CD4-positive, alpha-beta T cell treated with Interleukin-17A for 4 hours (primary cell): ENCODE data around the gene SLC48A1.
"Not testable (repeated sequence)": the region's sequence is repeated elsewhere in the genome, so short reads cannot be mapped to it uniquely, and the experiment has no call there.

Source experiments
- DNase-seq: peaks from one replicate; pipeline ENCODE4 v3.0.0-alpha.2; 2020; ENCODE audit warnings: mixed read lengths

Gene SLC48A1

DNA sequence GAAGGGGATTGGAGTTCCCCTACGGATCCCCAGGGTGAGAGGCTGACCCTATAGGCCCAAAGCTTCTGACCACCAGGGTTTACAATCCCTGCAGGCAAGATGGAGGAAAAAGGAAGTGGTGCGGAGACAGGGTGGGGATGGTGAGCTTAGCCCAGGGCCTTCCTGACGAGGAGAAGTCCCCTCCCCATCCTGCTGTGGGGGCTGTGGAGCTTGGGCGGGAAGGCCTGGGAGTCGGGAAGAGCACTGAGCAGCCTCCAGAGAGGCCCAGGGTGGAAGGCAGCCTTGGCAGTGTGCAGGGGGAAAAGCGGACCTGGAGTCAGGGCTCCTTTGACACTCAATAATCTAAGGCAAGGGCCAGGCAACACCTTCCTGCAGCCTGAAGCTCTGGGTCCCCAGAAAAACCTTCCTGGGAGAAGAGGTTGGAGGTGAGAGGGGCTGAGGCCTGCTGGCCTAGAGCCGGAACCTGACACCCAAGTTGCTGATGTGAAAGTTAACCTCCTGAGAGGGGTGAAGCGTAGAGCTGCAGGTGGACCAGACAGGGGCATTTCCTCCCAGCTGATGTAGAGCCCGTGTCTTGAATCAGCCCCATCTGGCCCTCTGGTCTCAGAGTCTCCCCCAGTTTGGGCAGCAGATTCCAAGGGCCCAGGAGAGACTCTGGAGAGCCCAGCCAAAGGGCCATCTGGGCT, 40.6 kb downstream of the SLC48A1 start:
- peak; percentile 34 for DNase-seq

DNA sequence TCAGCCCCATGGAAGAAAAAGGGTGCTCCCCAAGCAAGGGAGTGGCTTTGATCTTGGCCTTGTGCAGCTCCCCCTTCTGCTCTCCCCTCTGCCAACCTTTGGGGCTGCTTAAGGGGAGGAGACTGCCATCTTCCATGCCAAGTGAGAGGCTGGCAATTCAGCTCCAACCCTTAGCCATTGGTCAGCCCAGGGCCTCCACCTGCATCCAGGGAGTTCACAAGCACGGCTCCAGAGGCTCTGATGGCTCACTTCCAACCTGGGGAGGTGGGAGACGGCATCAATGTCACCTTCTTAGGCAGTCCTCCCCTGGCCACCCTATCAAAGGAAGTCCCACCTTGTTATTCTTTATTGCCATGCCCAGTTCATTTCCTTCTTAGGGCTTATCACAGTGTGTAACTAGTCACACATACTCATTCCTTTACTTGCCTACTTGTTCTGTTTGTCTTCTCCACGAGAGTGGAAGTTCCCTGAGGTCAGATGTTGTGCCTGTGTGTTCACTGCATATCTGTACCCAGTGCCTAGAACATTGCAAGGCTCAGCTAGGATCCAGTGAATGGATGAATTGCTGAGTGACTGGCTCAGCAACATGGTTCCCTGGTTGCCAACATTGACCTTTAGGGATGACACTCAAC, 41.6 kb downstream of the SLC48A1 start:
- no peak for DNase-seq

DNA sequence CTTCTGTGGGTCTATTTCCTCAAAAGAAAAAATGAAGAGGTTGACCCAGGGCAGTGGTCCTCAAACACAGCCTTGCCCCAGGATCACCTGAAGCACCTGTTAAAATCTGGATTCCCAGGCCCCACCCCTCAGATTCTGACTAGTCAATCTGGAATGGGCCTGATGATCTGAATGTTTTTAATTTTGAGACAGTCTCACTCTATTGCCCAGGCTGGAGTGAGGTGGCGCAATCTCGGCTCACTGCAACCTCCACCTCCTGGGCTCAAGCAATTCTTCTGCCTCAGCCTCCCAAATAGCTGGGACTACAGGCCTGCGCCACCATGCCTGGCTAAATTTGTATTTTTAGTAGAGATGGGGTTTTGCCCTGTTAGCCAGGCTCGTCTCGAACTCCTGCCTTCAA, 42.4 kb downstream of the SLC48A1 start:
- DNase-seq, result not testable (repeated sequence)

DNA sequence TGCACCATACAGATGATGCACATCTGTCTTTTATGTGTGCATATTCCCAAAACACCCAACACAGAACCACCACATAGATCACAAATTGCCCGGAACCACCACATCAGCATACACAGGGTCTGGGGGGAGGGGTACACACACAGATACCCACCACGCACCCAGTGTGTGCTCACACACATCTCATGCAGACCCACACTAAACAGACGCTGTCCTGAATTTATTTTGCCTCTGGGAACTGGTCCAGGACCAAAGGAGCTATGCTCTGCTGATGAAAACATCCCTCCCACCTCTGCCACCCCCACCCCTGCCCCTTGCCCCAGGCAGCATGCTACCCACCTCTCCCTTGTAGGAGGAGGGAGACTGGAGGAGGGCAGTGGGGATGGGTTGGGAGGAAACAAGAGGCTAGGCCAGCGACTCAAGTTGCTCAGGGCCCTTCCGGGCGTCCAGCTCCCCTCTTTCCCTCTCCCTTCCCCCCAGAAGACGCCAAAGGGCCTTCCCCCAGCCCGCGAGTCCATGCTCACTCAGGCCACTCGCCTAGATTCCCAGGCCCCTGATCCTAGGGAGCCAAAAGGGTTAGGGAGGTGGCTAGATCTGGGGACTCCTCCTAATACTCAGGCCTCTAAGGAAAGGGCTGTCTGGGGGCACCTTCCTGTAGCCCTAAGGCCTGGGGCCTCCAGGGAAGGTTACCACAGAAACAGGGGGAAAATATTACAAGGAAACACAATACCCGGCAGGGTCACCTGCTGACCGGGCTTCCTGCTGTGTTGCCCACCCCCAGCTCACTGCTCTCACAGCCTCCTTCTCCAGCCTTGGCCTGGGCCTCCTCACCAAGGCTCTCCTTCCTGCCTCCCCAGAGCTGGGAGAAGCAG, 43.6 kb downstream of the SLC48A1 start:
- DNase-seq, result no peak

DNA sequence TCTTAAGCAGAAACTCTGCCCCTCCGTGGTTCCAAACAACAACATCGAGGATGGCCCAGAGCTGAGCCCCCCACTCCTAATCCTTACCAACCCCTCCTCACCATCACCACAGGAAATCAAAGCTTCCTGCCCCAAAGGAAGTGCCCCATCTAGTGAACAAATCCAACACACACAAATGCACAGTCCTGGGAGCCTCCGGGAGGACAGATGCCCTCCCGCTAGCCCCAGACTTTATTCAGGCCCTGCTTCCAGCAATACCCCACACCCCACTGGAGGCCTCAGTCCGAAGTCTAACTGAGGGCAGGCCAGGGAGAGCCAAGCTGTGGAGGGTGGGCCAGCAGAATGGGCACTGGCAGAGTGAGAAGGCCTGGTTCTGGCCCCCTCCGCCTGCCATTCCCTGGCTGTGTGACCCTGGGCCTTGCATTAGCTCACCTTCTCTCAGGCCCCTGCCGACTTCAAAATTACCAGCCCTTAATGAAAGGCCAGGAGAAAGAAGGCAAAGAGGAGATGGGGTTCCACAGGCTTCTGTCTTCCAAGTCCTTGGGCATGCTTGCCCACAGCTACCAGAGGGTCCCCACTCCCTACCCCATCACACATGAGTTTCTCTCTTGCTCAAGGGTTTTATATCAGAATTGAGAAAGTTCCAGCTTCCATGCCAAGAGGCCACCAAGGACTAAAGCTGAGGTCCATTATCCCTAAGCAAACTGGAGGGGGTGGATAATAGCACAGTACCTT, 44.4 kb downstream of the SLC48A1 start:
- DNase-seq, result peak; percentile 37

DNA sequence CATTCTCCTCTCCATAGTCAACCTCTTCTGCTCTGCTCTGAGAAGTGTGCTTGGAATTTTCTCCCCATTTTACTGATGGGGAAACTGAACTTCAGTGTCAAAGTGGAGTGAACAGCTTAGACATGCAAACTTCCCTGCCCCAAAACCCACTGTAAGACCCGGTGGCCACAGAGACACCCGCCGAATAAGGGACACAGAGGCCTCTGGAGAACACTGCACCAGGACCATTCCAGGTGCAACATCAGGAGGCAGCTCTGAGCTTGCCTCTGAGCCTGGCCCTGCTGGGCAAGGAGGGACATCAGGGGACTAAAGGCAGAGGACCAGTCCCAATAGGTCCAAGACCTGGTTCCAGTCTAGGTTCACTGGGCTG, 45.0 kb downstream of the SLC48A1 start:
- DNase-seq, result no peak

DNA sequence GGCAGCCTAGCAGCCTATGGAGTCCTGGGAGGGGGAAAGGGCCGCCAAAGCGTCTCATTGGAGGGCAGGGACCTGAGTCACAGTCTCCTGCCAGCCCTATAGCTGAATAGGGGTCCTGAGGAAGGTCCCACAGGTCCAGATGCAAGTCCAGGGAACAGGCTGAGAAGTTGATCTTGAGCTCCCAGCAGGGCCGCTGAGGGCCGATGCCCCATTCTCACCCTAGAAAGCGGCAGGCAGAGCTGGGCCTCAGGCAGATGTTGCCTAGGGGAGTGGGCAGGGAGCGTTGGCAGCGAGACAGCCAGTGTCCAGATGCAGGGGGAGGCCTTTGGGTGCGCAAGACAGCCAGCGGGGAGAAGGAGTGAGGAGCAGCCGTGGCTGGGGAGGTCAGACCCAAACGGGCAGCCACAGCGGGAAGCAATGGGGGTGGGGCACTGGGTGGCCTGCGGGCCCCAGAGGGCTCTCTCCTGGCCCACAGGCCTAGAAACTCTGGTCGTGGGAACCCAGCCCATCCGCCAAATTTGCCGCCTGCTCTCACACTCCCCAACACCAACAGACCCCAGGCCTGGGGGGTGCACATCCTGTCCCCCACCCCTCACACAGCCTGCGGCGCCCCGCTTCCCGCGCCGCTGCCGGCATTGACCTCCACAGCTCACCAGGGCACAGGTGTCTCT, 45.6 kb downstream of the SLC48A1 start:
- DNase-seq, result peak; percentile 58

DNA sequence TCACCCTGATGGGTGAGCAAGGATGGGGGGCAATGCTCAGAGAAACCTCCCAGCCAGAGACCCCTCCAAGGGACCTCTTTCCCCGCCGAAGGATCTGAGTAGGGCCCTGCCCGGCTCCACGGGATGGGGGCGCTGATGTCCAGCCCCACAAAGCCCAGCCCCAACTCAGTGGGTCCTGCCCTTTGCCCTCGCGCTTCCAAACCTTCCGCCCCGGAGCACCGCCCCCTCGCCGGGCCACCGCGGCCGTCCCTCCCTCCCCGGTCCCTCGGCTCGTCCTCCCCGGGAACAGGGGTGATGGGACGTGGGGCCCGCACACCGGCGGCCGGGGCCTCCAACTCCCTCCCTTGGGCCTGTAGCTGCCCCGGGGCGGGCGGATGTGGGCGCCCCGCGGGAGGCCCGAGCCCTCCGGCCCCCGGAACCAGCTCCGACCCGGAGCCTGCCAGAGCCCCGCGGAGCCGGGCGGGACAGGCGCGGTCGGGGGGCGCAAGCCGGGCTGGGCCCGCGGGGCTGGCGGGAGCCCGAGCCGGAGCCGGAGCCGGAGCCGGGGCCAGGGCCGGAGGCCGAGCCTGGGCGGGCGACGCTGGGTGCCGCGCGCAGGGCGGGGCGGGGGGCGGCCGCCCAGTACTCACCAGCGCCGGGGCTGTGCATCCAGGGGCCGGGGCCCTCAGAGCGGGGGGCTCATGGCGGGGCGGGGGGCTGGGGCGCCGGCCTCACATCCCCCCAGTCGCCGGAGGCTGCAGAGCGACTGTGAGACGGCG, 46.3 kb downstream of the SLC48A1 start:
- DNase-seq, result peak; percentile 62

DNA sequence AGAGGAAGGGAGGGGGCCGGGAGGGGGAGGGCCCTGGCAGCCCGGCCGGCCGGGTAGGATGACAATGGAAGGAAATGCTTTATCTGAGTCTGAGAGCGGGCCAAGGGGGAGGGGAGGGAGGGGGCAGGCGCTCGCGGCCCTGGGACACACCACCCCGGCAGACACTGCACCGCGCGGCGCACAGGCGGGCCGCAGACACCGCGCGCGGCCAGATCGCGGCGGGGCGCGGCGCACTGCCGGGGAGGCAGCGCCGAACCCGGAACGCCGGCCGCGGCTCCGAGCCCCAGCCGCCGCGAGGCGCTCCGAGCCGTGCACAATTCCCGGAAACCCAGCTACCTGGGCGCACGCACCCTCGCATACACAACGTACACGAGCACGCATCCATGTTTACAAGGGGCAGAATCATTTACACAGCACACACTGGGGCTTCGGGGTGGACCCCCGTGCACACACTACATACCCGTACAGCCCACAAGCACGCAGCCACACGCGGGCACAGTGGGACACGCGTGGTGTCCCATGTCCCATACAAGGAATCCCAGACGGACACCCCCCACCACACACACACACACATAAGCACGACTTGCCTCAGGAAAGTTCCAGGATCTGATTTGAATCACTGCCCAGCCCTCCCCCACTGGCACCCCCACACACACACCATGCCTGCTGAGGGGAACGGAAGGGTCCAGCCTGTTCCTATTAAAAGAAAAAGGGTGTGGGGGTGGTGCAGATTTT, 47.0 kb downstream of the SLC48A1 start, which contains the start of gene HDAC7:
TSS of gene HDAC7 (minus strand) at position 8 of the 735 bp plus-strand sequence. CDS start 118 bp downstream, outside the sequence.
- DNase-seq, result peak; percentile 89

DNA sequence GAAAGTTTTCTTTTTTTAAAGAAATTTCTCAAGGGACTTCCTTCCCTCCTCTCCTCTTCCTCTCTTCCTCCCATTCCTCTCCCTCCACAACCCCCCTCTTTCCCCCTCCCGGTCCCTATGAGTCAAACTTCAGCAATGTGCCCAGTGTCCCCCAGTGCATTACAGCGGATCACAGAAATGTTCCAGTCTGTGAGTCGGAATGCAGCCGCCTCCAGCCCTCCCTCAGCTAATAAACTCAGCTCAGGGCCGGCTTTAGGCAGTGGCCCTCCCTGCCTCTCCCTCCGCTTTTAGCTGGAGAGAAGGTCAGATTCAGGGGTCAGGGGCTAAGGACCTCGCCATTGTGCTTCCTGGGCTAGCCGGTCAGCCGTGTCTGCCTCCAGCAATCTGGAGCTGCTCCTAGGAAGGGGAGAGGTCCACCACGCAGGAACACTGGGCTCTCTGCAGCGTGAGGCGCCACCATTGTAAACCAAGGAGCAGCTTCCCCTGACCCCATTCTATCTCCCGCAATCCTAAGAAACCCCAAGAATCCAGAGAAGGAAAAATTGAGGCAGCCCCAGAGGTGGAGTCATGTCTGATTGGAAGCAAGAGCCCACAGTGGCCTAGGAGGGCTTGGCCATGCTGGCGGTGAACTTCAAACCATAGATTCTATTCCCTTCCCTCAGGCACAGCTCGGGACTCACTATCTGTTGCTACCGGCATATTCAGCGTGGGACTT, 47.8 kb downstream of the SLC48A1 start:
- DNase-seq, result no peak

DNA sequence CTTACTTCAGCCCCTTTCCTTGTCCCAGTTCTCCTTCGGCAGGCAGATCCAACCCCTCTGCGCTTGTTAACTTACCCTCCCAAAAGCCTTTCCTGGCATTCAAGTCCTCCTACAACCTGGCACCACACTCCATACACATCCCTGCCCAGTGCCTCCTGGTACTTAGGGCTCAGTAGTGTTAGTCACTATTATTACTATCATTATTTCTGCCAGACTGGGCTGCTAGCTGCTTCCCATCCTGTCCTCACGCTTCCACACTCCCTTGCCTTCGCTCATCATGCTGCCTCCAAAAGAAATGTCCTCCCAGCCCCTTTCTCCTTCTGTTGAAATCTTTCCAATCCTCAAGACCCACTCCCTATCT, 48.3 kb downstream of the SLC48A1 start:
- no peak for DNase-seq

DNA sequence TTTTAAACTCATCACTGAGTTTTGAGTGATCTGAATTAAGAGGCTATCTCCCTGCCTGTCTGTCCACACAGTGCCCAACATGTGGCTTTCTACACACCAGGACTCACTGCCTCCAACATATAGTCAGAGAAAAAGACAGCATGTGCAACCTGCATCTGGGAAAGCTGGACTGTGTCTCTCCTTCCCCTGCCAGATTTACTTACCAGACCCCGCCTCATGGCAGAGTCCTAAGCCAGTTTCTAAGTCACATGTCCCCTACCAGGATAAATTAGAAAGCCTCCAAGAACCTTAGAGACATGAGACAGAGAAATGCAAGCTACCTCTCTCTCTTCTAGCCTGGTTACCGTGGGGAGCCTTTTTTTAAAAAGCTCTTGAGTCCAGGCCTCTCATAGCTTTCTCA, 49.4 kb downstream of the SLC48A1 start:
- no peak for DNase-seq

DNA sequence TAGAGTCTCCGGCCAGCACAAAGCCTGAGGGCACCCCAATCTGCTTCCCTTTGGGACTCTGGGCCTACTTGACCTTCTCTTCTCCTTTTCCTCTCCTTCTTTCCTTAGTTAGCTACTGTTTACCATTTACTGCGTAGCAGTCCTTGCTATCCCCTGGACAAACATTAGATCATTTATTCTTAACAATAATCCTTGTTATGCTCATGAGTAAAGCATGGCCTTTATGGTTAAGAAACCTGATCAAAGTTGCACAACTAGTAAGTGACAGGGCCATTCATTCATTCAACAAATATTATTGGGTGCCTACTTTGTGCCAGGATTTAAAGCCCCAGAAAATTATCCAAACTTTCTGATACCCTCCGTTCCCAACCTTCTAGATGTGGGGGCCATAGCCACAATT, 49.8 kb downstream of the SLC48A1 start:
- DNase-seq, result no peak

DNA sequence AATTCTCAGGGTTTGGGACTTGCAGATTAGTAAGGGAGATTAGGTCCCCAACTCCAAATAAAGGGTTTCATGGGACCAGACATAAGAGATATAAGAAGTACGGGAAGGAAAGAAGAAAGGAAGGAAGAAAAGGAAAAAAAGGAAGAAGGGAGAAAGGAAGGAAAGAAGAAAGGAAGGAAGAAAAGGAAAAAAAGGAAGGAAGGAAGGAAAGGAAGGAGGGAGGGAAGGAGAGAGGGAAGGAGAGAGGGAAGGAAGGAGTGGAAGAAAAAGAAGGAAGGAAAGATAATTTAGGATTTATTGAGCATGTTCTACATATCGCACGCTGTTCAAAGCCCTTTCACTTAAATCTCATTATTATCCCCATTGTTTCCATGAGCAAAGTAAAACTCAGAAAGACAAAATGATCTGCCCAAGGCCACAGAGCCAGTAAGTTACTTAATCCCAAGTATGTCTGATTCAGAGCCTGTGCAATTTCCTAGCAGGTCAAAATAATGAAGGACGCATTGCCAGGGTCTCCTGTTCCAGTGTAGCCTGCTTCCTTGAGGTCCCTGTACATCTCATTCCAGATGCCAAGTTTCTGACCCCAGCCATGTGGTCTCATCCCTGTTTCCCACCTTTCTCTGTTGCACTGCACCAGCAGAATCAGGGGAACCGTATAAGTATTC, 50.5 kb downstream of the SLC48A1 start:
- DNase-seq, result no peak

DNA sequence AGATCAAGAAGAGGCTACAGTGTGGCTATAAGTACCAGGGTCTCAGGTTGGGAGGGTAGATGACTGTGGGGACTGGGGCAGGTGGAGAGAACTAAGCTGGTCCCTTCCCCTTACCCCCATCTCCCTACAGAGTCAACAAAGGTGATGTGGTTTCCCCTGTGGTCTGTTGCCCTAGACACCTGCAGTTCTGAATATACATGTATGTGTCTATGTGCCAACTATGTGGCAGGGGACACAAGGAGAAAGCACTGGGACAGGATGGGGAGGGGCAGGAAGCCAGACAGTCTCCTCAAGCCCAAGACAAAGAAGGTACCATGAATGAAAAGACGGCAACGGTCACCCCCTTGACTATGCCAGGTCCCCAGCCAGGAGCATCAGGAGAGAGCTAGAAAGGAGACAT, 51.2 kb downstream of the SLC48A1 start:
- DNase-seq, result peak; percentile 77

DNA sequence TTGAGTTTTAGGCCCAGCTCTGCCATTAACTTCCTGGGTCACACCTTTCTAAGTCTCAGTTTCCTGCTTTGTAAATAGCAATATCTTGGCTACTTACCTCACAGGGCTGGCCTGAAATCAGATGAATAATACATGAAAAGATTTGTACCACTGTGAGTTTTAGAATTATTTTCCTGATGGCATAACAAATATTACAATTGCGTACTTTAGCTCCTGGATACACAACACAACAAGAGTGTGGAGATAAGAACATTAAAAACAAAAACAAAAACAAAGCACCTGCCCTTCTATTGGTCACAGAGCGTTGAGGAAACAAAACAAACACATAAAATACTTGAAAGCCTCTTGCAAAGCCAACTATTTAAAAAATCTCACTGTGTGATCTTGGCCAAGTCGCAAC, 51.6 kb downstream of the SLC48A1 start:
- no peak for DNase-seq

DNA sequence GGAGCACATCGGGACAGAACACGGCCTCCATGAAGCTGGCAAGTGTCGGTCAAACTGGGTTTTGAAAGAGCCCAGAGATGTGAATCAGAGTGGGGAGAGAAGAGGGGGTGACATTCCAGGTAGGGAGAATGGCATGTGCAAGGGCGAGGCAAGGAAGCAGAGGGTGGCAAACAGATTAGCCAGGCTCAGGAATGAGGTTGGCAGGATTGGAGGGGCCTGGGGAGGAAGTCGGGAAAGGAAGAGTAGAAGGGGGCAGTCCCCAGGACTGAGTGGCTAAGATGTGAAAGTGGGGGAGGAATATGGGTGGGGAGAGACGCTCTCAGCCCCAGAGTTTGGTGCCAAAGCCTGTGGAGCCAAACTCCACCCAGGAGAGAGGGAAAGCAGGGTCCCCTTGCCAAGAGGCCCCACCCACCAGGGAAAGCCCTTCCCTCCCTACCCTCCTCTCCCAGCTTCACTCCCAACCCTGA, 52.2 kb downstream of the SLC48A1 start:
- DNase-seq, result no peak

DNA sequence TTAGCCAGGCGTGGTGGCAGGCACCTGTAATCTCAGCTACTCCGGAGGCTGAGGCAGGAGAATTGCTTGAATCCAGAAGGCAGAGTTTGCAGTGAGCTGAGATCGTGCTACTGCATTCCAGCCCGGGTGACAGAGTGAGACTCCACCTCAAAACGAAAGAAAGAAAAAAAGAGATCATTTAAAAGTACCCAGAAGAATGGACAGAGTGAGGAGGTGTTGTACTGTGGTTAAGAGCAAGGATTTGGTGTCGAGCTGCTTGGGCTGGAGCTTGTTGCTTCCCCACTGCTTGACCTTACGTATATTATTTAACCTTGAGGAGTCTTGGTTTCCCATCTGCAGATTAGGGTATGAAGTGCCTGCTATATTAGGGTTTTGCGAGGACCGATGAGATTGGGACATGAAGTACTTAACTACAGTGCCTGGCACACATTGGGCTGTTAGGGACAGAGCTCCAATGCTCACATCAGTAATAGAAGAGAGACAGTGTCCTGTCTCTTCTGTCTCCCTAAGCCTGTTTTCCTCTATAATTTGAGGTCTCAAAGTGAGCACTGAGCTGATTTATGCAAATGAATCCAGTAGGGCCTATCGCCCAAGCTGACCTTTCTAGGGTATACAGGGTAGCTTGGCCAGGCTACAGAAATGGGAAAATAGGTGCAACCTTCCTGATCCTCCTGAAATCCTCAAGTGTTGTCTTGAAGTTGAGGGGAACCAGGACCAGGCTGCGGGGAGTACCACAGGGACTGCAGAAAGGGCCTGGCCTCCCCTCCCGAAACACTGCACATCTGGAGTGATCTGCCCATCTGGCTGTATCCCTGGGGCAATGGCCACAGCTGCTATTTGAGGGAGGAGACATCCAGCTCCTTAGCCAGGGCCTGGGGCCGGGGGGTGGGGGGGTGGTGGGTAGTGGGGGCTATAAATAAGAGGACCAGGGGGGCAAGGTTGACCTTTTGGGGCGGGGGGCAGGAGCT, 55.3 kb downstream of the SLC48A1 start:
- DNase-seq, result no peak
